Karpas-422 (cell line): Measurements from ENCODE around the gene FOXK1. TPM values are rescaled to one million over a fixed set of nuclear protein-coding genes. Genes with fewer than 3 reads are reported as not detected.

Experiments used
- DNase-seq: peaks from one replicate; pipeline ENCODE4 v3.0.0-alpha.2; 2015
- H2AFZ ChIP-seq: fragments of 200-600 bp; sonication (generic); 2 replicates; pipeline ENCODE4 v1.6.1; 2014; ENCODE audit warnings: antibody characterized with exemption, low read length, mixed read lengths
- H3K27ac ChIP-seq: fragments of 200-600 bp; sonication (generic); 2 replicates; pipeline ENCODE4 v1.5.1; 2014; ENCODE audit warnings: mild to moderate bottlenecking, low read length, moderate library complexity
- H3K27me3 ChIP-seq: fragments of 200-600 bp; sonication (generic); 2 replicates; pipeline ENCODE4 v1.6.1; 2014; ENCODE audit warnings: low read length, mixed read lengths
- H3K36me3 ChIP-seq: fragments of 200-600 bp; sonication (generic); 2 replicates; pipeline ENCODE4 v1.6.1; 2014; ENCODE audit warnings: low read length, mixed read lengths; ENCODE audit not compliant: insufficient read depth
- H3K4me1 ChIP-seq: fragments of 200-600 bp; sonication (generic); 2 replicates; pipeline ENCODE4 v1.6.1; 2014; ENCODE audit warnings: mild to moderate bottlenecking, low read length, mixed read lengths
- H3K4me2 ChIP-seq: fragments of 200-600 bp; sonication (generic); 2 replicates; pipeline ENCODE4 v1.6.1; 2014; ENCODE audit warnings: low read length, low read depth, mild to moderate bottlenecking; ENCODE audit not compliant: poor library complexity, severe bottlenecking
- H3K4me3 ChIP-seq: fragments of 200-600 bp; sonication (generic); 2 replicates; pipeline ENCODE4 v1.5.1; 2014; ENCODE audit warnings: mild to moderate bottlenecking, antibody characterized with exemption, low read length, mixed read lengths
- H3K79me2 ChIP-seq: fragments of 200-600 bp; sonication (generic); 2 replicates; pipeline ENCODE4 v1.6.1; 2014; ENCODE audit warnings: mild to moderate bottlenecking, low read length, mixed read lengths
- H3K9ac ChIP-seq: fragments of 200-600 bp; sonication (generic); 2 replicates; pipeline ENCODE4 v1.6.0; 2014; ENCODE audit warnings: low read length
- H3K9me2 ChIP-seq: fragments of 200-600 bp; sonication (generic), shearing (Covaris generic); replicated peaks from 2 replicates; pipeline ENCODE4 v1.6.0; 2014; ENCODE audit warnings: mild to moderate bottlenecking, low read length, moderate library complexity; ENCODE audit not compliant: insufficient read depth
- H3K9me3 ChIP-seq: fragments of 300-700, 200-600 bp; sonication (generic); 2 replicates; pipeline ENCODE4 v1.6.1; 2014; ENCODE audit warnings: low read length, mixed read lengths
- H4K20me1 ChIP-seq: fragments of 200-600 bp; sonication (generic); 2 replicates; pipeline ENCODE4 v1.6.1; 2014; ENCODE audit warnings: mild to moderate bottlenecking, antibody characterized with exemption, low read length, low read depth; ENCODE audit not compliant: insufficient read depth
- total RNA-seq: library from RNA; depleted of rRNA; stranded (reverse); fragments of >200 nt; shearing (Covaris generic); gene quantifications from 2 replicates; pipeline ENCODE4 v1.2.3, GENCODE V29; 2014; ENCODE audit warnings: low replicate concordance

Gene FOXK1
- total RNA-seq, 1 experiment from 2014 or later = 20.3 TPM

DNA sequence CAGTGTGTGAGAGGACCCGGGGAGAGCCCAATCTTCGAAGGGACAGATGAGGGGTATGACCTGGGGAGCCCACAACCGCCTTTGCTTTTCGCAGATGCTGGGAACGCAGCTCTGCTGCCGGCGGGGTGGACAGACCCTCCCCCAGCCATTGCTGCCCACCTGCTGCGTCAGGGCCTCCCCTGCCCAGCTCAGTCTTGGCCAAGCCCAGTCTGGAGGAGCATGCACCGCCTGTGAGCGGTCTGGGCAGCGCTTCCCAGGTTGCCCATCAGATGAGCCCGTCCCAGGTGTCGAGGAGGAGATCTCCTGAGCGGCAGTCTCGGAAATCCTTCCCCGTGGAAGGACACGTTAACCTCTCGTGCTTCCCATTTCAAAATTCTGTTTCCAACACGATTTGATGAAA lies 76.0 kb downstream of the FOXK1 start:
- Histone ChIP-seq H2AFZ (no peak overlapping the region), H3K4me1 (no peaks in the 10 kb centered on the region), H3K4me2 (no peak overlapping the region), H3K9ac (no peak overlapping the region), H3K36me3 (peaks cover 4% of the 10 kb centered on the region; the same call in 1 of the 2 replicates), H3K27ac (no peak overlapping the region), H4K20me1 (peaks cover 7% of the 10 kb centered on the region; the same call in 1 of the 2 replicates), H3K27me3 (no peaks in the 10 kb centered on the region), H3K4me3 (no peak overlapping the region), H3K79me2 (peaks cover 5% of the 10 kb centered on the region; the same call in 1 of the 2 replicates), H3K9me2 (no peaks in the 10 kb centered on the region), H3K9me3 (no peaks in the 10 kb centered on the region)
- no peak for DNase-seq

DNA sequence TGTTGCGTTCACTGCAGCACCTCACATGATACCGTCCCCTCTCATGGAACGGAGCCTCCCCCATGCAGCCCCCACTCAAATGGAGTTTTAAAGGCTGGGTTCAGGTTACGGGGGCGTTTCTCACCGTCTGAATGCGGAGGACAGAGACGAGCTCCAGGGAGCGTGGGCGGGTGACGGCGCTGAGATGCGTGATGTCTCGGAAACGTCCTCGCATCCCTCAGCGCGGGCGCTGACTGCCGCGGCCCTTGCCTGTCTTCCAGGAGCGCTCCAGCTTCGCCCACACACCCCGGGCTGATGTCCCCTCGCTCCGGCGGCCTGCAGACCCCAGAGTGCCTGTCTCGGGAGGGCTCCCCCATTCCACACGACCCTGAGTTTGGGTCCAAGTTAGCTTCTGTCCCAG lies 76.7 kb downstream of the FOXK1 start:
- no peak overlapping the region for H3K4me3 ChIP-seq
- H4K20me1 ChIP-seq = no peaks in the 10 kb centered on the region
- no peaks in the 10 kb centered on the region for H3K9me3 ChIP-seq
- H3K79me2 ChIP-seq = no peaks in the 10 kb centered on the region
- H3K36me3 ChIP-seq = peaks cover 4% of the 10 kb centered on the region; the same call in 1 of the 2 replicates
- H3K27me3 ChIP-seq = no peaks in the 10 kb centered on the region
- H3K27ac ChIP-seq = no peak overlapping the region
- H2AFZ ChIP-seq = no peak overlapping the region
- no peak overlapping the region for H3K4me2 ChIP-seq
- H3K9me2 ChIP-seq = no peaks in the 10 kb centered on the region
- no peak overlapping the region for H3K9ac ChIP-seq
- DNase-seq = no peak
- H3K4me1 ChIP-seq = no peaks in the 10 kb centered on the region

DNA sequence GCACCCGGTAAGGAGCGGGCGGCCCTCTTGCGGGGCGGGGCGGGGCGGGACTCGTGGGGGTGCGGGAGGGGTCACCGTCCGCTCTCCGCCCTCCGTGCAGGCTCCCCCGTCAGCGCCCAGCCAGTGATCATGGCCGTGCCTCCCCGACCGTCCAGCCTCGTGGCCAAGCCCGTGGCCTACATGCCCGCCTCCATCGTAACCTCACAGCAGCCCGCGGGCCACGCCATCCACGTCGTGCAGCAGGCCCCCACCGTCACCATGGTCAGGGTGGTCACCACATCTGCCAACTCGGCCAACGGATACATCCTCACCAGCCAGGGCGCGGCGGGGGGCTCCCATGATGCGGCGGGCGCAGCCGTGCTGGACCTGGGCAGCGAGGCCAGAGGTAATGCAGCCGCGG lies 77.1 kb downstream of the FOXK1 start:
- no peak overlapping the region for H2AFZ ChIP-seq
- no peaks in the 10 kb centered on the region for H4K20me1 ChIP-seq
- H3K27ac ChIP-seq = no peak overlapping the region
- H3K9ac ChIP-seq = no peak overlapping the region
- H3K4me2 ChIP-seq = no peak overlapping the region
- H3K36me3 ChIP-seq = peaks cover 4% of the 10 kb centered on the region; the same call in 1 of the 2 replicates
- no peak for DNase-seq
- no peaks in the 10 kb centered on the region for H3K9me2 ChIP-seq
- no peaks in the 10 kb centered on the region for H3K27me3 ChIP-seq
- no peaks in the 10 kb centered on the region for H3K4me1 ChIP-seq
- no peak overlapping the region for H3K4me3 ChIP-seq
- H3K9me3 ChIP-seq = no peaks in the 10 kb centered on the region
- H3K79me2 ChIP-seq = no peaks in the 10 kb centered on the region

DNA sequence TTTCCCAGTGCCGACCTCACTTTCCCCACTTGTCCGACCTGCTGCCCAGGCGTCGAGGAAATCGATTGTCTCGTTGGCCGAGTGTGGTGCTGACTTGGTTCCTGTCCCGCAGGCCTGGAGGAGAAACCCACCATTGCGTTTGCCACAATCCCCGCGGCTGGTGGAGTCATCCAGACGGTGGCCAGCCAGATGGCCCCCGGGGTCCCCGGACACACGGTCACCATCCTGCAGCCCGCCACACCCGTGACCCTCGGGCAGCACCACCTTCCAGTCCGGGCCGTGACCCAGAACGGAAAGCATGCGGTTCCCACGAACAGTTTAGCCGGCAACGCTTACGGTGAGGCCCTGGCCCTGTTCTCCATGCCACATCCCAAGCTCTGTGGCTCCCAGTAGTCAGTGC lies 78.9 kb downstream of the FOXK1 start:
- H3K4me3 ChIP-seq = no peak overlapping the region
- H3K27ac ChIP-seq = no peak overlapping the region
- H2AFZ ChIP-seq = no peak overlapping the region
- H3K9me2 ChIP-seq = no peaks in the 10 kb centered on the region
- H4K20me1 ChIP-seq = no peaks in the 10 kb centered on the region
- no peak for DNase-seq
- H3K36me3 ChIP-seq = peaks cover under 1% of the 10 kb centered on the region; the same call in 1 of the 2 replicates
- H3K9ac ChIP-seq = no peak overlapping the region
- H3K27me3 ChIP-seq = no peaks in the 10 kb centered on the region
- H3K4me1 ChIP-seq = no peaks in the 10 kb centered on the region
- H3K9me3 ChIP-seq = no peaks in the 10 kb centered on the region
- no peak overlapping the region for H3K4me2 ChIP-seq
- no peaks in the 10 kb centered on the region for H3K79me2 ChIP-seq

DNA sequence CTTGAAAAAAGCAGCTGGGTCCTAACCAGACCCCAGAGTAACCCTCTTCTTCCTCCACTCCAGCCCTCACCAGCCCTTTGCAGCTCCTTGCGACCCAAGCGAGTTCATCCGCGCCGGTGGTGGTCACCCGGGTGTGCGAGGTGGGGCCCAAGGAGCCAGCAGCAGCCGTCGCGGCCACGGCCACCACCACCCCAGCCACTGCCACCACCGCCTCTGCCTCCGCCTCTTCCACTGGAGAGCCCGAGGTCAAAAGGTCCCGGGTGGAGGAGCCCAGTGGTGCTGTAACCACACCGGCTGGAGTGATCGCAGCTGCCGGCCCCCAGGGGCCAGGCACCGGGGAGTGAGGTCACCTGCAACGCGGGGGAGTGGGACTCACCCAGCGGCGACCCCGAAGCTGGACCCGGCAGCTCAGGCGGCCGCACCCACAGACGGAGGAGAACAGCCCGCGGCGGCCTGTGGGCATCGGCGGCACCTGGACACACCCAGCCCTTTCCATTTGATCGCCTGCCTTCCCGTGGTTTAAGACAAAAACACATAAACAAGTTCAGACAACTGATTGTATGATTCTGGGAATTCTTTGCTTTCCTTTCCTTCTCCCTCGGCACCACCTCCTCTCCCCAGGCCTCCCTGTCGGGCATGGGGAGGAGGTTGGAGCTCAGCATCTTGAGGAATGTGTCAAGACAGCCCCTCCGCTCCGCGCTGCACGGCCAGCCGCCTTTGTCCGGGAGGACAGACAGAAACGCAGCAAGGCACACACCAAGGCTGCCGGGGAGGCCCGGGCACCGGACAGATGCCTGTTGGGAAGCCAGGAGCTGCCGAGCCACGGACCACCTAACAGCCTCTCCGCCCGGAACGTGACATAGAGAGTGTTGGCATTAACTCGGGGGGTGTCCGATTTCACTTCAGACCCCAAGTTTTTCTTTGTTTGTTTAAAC lies 80.3 kb downstream of the FOXK1 start:
- no peaks in the 10 kb centered on the region for H3K4me1 ChIP-seq
- no peak overlapping the region for H3K9ac ChIP-seq
- no peaks in the 10 kb centered on the region for H4K20me1 ChIP-seq
- no peaks in the 10 kb centered on the region; the same call in 1 of the 2 replicates for H3K36me3 ChIP-seq
- no peak overlapping the region for H3K27ac ChIP-seq
- H3K9me2 ChIP-seq = no peaks in the 10 kb centered on the region
- H3K4me3 ChIP-seq = no peak overlapping the region
- H3K79me2 ChIP-seq = no peaks in the 10 kb centered on the region
- H3K9me3 ChIP-seq = no peaks in the 10 kb centered on the region
- H3K4me2 ChIP-seq = no peak overlapping the region
- no peak overlapping the region for H2AFZ ChIP-seq
- H3K27me3 ChIP-seq = no peaks in the 10 kb centered on the region
- no peak for DNase-seq

DNA sequence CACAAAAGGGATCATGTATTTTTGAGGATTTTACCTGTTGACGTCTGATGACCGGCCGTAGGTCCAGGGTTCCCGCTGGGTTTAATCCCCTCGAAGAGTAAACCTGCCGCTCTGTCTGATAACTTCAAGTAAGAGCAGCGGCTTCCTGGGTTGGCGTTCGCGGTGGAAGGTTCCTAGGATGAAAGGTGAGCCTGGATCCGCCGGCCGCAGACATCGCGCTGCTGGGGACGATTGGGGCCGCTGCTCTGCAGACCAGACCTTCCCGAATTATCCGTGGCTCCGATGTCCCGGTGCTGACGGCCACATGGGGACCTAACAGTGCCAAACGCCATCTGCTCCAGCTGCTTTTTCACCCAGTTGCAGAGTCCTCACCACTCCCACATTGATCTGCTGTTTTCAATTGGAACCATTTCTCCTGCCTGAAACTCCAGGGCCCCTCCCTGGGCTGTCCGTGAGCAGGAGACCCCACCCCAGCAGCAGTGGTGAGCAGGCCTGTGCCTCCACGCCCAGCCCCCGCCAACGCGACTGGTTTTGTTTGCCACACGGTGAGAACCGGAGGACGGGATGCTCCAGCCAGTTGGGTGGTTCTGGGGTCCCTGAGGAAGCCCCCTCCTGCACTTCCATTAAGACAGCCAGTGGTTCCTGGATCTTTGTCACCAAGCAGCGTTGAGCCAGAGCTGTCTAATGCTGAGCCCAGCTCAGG lies 81.1 kb downstream of the FOXK1 start:
- Histone ChIP-seq H3K4me1 (no peaks in the 10 kb centered on the region), H3K9me3 (no peaks in the 10 kb centered on the region), H3K9me2 (no peaks in the 10 kb centered on the region), H3K36me3 (no peaks in the 10 kb centered on the region; the same call in 1 of the 2 replicates), H2AFZ (no peak overlapping the region), H4K20me1 (no peaks in the 10 kb centered on the region), H3K4me2 (no peak overlapping the region), H3K27ac (no peak overlapping the region), H3K9ac (no peak overlapping the region), H3K27me3 (no peaks in the 10 kb centered on the region), H3K4me3 (no peak overlapping the region), H3K79me2 (no peaks in the 10 kb centered on the region)
- no peak for DNase-seq

DNA sequence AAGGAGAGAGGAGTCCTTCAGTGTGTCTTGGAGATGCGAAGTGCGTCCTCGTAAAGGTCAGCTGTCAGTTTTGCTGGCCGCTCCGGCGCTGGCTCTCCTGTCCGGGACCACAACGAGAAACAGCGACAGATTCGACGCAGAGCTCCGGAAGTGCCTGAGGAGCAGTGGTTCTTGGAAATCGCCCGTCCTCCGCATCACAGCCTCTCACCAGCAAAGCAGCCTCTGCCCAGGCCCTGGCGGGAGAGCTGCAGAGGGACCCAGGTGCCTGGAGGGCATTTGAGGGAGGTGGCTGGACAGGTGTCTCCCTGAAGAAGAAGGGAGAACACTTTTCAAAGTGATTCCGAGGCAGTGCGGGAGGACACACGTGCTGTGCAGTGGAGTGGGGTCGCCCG lies 81.7 kb downstream of the FOXK1 start:
- Histone ChIP-seq H3K36me3 (no peaks in the 10 kb centered on the region; the same call in 1 of the 2 replicates), H2AFZ (no peak overlapping the region), H4K20me1 (no peaks in the 10 kb centered on the region), H3K9ac (no peak overlapping the region), H3K9me3 (no peaks in the 10 kb centered on the region), H3K79me2 (no peaks in the 10 kb centered on the region), H3K4me3 (no peak overlapping the region), H3K27me3 (no peaks in the 10 kb centered on the region), H3K9me2 (no peaks in the 10 kb centered on the region), H3K4me2 (no peak overlapping the region), H3K27ac (no peak overlapping the region), H3K4me1 (no peaks in the 10 kb centered on the region)
- no peak for DNase-seq

DNA sequence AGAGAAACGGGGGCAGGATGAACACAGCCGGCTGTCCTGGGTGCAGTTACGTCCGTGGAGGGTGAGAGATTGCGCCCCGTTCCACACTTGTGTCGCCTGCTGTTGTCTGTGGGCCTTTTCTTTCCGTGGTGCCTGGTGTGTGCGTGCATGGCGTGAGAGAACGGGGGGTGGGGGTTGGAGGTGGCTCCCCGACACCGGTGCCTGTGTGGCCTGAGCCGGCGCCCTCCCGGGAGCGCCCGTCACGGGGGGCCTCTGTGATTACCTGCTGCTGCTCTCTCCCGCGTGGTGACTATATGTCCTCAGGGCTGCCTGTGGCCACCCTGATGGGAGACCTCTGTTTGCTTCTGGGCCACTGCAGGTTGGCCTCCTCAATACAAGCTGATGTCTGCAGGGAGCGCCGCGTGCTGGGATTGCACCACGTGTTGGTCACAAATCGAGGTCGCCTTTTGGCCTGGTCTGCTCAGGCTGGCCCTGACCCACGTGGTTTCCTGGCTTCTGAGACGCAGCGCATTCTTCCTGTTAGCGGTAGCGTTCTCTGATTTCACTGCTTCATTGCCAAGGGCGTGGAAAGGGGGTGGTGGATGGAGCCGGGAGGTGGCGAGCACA lies 82.4 kb downstream of the FOXK1 start:
- no peaks in the 10 kb centered on the region for H4K20me1 ChIP-seq
- H3K4me2 ChIP-seq = no peak overlapping the region
- H3K9me3 ChIP-seq = no peaks in the 10 kb centered on the region
- H3K9ac ChIP-seq = no peak overlapping the region
- no peaks in the 10 kb centered on the region for H3K79me2 ChIP-seq
- H3K36me3 ChIP-seq = no peaks in the 10 kb centered on the region; the same call in 1 of the 2 replicates
- no peaks in the 10 kb centered on the region for H3K4me1 ChIP-seq
- no peak for DNase-seq
- H3K9me2 ChIP-seq = no peaks in the 10 kb centered on the region
- H2AFZ ChIP-seq = no peak overlapping the region
- H3K4me3 ChIP-seq = no peak overlapping the region
- no peaks in the 10 kb centered on the region for H3K27me3 ChIP-seq
- no peak overlapping the region for H3K27ac ChIP-seq
